Measurements from ENCODE around the gene FRMD4A. TPM values are rescaled to one million over a fixed set of nuclear protein-coding genes. Genes with fewer than 3 reads are reported as not detected.

Gene FRMD4A
- total and polyA plus RNA-seq, 10 of the 15 experiments (the other 5 are each of a cell fraction or from before 2014, with no cell fraction given) = 17.8 to 75.2 (median 39.1) TPM

- TF ChIP-seq ZBTB33 (IDR thresholded peaks at IDR 0.05) (no peak), STAT3 (IDR thresholded peaks at IDR 0.05; ENCODE audit: low read depth, low read length) (no peak), SIX5 (IDR thresholded peaks at IDR 0.05; ENCODE audit: low read depth, low read length, severe bottlenecking) (no peak), EED (IDR thresholded peaks at IDR 0.05; ENCODE audit: low read depth) (peak; percentile 86), CREM (IDR thresholded peaks at IDR 0.05; ENCODE audit: low read depth) (peak; percentile 36; the same call in 1 of the 2 replicates), NBN (IDR thresholded peaks at IDR 0.05) (no peak), ATF7 (IDR thresholded peaks at IDR 0.05; ENCODE audit: low read depth) (no peak), HDAC6 (IDR thresholded peaks at IDR 0.05; ENCODE audit: unreplicated experiment) (no peak), YY1 (IDR thresholded peaks at IDR 0.05; ENCODE audit: low read depth, low read length) (0 out of 2 replicates have a peak, but pooled peaks have one; percentile 16), PAX5 (IDR thresholded peaks at IDR 0.05; ENCODE audit: borderline replicate concordance, low read depth, low read length) (peak; percentile 18; the same call in 1 of the 2 replicates), ZSCAN29 (IDR thresholded peaks at IDR 0.05) (no peak), USF1 (IDR thresholded peaks at IDR 0.05; ENCODE audit: borderline replicate concordance, extremely low read length, insufficient read depth, low read depth, low read length) (no peak), ETV6 (conservative IDR thresholded peaks at IDR 0.05 in 1 of 2, IDR thresholded peaks at IDR 0.05 in 1 of 2; ENCODE audit: borderline replicate concordance in 1 of 2, low read depth in 1 of 2) (no peak), ZNF274 (IDR thresholded peaks at IDR 0.05; ENCODE audit: insufficient read depth, insufficient read length) (no peak), IRF4 (IDR thresholded peaks at IDR 0.05; ENCODE audit: low read depth, low read length) (no peak), IRF5 (IDR thresholded peaks at IDR 0.05; ENCODE audit: borderline replicate concordance) (no peak), NFYA (IDR thresholded peaks at IDR 0.05; ENCODE audit: borderline replicate concordance, low read depth, low read length) (no peak), POLR2AphosphoS5 (IDR thresholded peaks at IDR 0.05; ENCODE audit: low read length) (no peak), CBX3 (IDR thresholded peaks at IDR 0.05; ENCODE audit: borderline replicate concordance, low read depth) (no peak), NKRF (conservative IDR thresholded peaks at IDR 0.05) (no peak), SREBF2 (IDR thresholded peaks at IDR 0.05; ENCODE audit: low read length) (no peak), NFYB (IDR thresholded peaks at IDR 0.05; ENCODE audit: insufficient read depth, low read depth, low read length) (no peak), POU2F2 (IDR thresholded peaks at IDR 0.05; ENCODE audit: borderline replicate concordance, low read depth, low read length) (0 out of 3 replicates have a peak, but pooled peaks have one; percentile 7), POLR2A (IDR thresholded peaks at IDR 0.05; ENCODE audit: low read depth, low read length) (peak; percentile 39; the same call in 1 of the 2 replicates), TCF3 (IDR thresholded peaks at IDR 0.05; ENCODE audit: borderline replicate concordance, insufficient read depth, low read depth, low read length) (peak; percentile 77; the same call in 1 of the 2 replicates), IKZF2 (IDR thresholded peaks at IDR 0.05) (peak in 1 of 2 experiments; percentile 27; a peak in 1 of 4 replicates)
Measured at GRCh38 chr10:13690281-13690825, 640.4 kb downstream of the FRMD4A start (continued).

Measured in GM12878 (cell line).